NT2/D1 (cell line): ENCODE results near the gene OSBPL9.

Source experiments
- SUZ12 ChIP-seq: IDR thresholded peaks from 2 replicates; pipeline ENCODE4 v1.6.1; 2011; ENCODE audit not compliant: insufficient read length, insufficient read depth; ENCODE audit errors: extremely low read depth
- YY1 ChIP-seq: IDR thresholded peaks from 2 replicates; pipeline ENCODE4 v1.6.1; 2011; ENCODE audit not compliant: insufficient read length, insufficient read depth
- ZNF274 ChIP-seq: IDR thresholded peaks from 2 replicates; pipeline ENCODE4 v1.6.1; 2011; ENCODE audit warnings: mild to moderate bottlenecking, low read depth, low read length

GRCh38 chr1:51697166-51697565 lies 80.3 kb downstream of the OSBPL9 start:
- TF ChIP-seq YY1 = no peak
- TF ChIP-seq ZNF274 = no peak
- TF ChIP-seq SUZ12 = no peak
